Kidney tubule cell (primary cell): ENCODE results near the gene LUC7L.
"Not testable (repeated sequence)": the region's sequence is repeated elsewhere in the genome, so short reads cannot be mapped to it uniquely, and the experiment has no call there.

Experiments
- DNase-seq: peaks from one replicate; pipeline ENCODE4 v3.0.0-alpha.2; 2018; ENCODE audit warnings: low spot score

Gene LUC7L

GRCh38 chr16:263944-264343 lies 34.7 kb upstream of the LUC7L start:
- DNase-seq = no peak

- no peak for DNase-seq
These were observed 34.0 kb upstream of the LUC7L start for GRCh38 chr16:263182-263774.

- DNase-seq = no peak
These were observed 33.0 kb upstream of the LUC7L start for GRCh38 chr16:262121-262745.

GRCh38 chr16:261031-261691 lies 31.9 kb upstream of the LUC7L start:
- no peak for DNase-seq

GRCh38 chr16:260326-260725 lies 31.1 kb upstream of the LUC7L start:
- no peak for DNase-seq

- no peak for DNase-seq
These were observed 30.6 kb upstream of the LUC7L start for GRCh38 chr16:259814-260253.

GRCh38 chr16:259226-259625 lies 30.0 kb upstream of the LUC7L start:
- no peak for DNase-seq

GRCh38 chr16:258091-258490 lies 28.8 kb upstream of the LUC7L start:
- DNase-seq = not testable (repeated sequence)

GRCh38 chr16:255183-255582 lies 25.9 kb upstream of the LUC7L start:
- DNase-seq = no peak

- no peak for DNase-seq
These were observed 25.2 kb upstream of the LUC7L start for GRCh38 chr16:254461-254860.

GRCh38 chr16:253833-254232 lies 24.6 kb upstream of the LUC7L start:
- no peak for DNase-seq

- no peak for DNase-seq
These were observed 23.4 kb upstream of the LUC7L start for GRCh38 chr16:252366-253337.

- DNase-seq = no peak
These were observed 20.2 kb upstream of the LUC7L start for GRCh38 chr16:249431-249830.

GRCh38 chr16:247027-247426 lies 17.8 kb upstream of the LUC7L start:
- no peak for DNase-seq

- no peak for DNase-seq
These were observed 15.9 kb upstream of the LUC7L start for GRCh38 chr16:245105-245504.

GRCh38 chr16:243348-243747 lies 14.1 kb upstream of the LUC7L start:
- no peak for DNase-seq

- no peak for DNase-seq
These were observed 13.0 kb upstream of the LUC7L start for GRCh38 chr16:242281-242680.

GRCh38 chr16:240559-240958 lies 11.3 kb upstream of the LUC7L start:
- no peak for DNase-seq

GRCh38 chr16:239948-240277 lies 10.7 kb upstream of the LUC7L start:
- DNase-seq = no peak

- DNase-seq = peak; percentile 93
These were observed 5.4 kb upstream of the LUC7L start, which contains the start of gene FAM234A for GRCh38 chr16:234468-235305. TSS of gene FAM234A (plus strand) at chr16:234821. CDS start at chr16:254414, 19,593 bp downstream.

GRCh38 chr16:230949-231348 lies 1.7 kb upstream of the LUC7L start:
- no peak for DNase-seq
